Caco-2 (cell line): ENCODE measurements around the gene MYO9B. TPM values are rescaled to one million over a fixed set of nuclear protein-coding genes. Genes with fewer than 3 reads are reported as not detected.
A peak's percentile ranks its signal among the peaks of the same experiment; 100 is the strongest.

Experiments
- BruUV-seq: library from RNA; stranded (reverse); fragments of 400-500 nt; replicated peaks from 2 replicates; lab custom pipeline; 2021; lab: Mats Ljungman, UMichigan
- CTCF ChIA-PET: fragments of 300-600 bp; sonication (Branson Sonifier 250); formaldehyde crosslinking; loops from one replicate; lab custom pipeline; 2022; ENCODE audit warnings: antibody characterized with exemption; lab: Charles Lee
- POLR2A ChIA-PET: fragments of 300-600 bp; sonication (Branson Sonifier 250); formaldehyde crosslinking; loops from one replicate; lab custom pipeline; 2022; ENCODE audit warnings: antibody characterized with exemption; lab: Charles Lee
- DNase-seq, 2 experiments: peaks; one replicate each; pipeline versions ENCODE4 v3.0.0 to v3.0.0-alpha.2; 2020 to 2022
- H3K27me3 ChIP-seq: replicated peaks from 2 replicates; pipeline ENCODE4 v1.6.0; 2011; ENCODE audit warnings: low read length; ENCODE audit not compliant: control insufficient read depth, insufficient read depth
- H3K36me3 ChIP-seq: 2 replicates; pipeline ENCODE4 v1.5.1; 2011; ENCODE audit warnings: low read length; ENCODE audit not compliant: control insufficient read depth, insufficient read depth
- H3K4me1 ChIP-seq: fragments of 250-450 bp; sonication (Bioruptor Pico); 2 replicates; pipeline ENCODE4 v1.5.1; 2020; ENCODE audit warnings: mild to moderate bottlenecking
- H3K4me3 ChIP-seq: 2 replicates; pipeline ENCODE4 v1.5.1; 2011; ENCODE audit warnings: low read depth, mild to moderate bottlenecking, control low read depth, low read length
- H3K9me3 ChIP-seq: fragments of 250-450 bp; sonication (Bioruptor Pico); 2 replicates; pipeline ENCODE4 v1.5.1; 2020; ENCODE audit warnings: mild to moderate bottlenecking, moderate library complexity
- H3K27ac Mint-ChIP-seq: one replicate; pipeline ENCODE4 v1.8.0; 2022; ENCODE audit warnings: mixed read lengths; ENCODE audit not compliant: unreplicated experiment
- H3K27me3 Mint-ChIP-seq: one replicate; pipeline ENCODE4 v1.8.0; 2022; ENCODE audit warnings: mixed read lengths; ENCODE audit not compliant: insufficient read depth, unreplicated experiment
- H3K36me3 Mint-ChIP-seq: one replicate; pipeline ENCODE4 v1.8.0; 2022; ENCODE audit warnings: mild to moderate bottlenecking, mixed read lengths; ENCODE audit not compliant: insufficient read depth, unreplicated experiment
- H3K4me1 Mint-ChIP-seq: one replicate; pipeline ENCODE4 v1.8.0; 2022; ENCODE audit warnings: low read depth, mixed read lengths; ENCODE audit not compliant: unreplicated experiment
- H3K4me3 Mint-ChIP-seq: one replicate; pipeline ENCODE4 v1.8.0; 2022; ENCODE audit warnings: mild to moderate bottlenecking, moderate library complexity, mixed read lengths; ENCODE audit not compliant: unreplicated experiment
- H3K9me3 Mint-ChIP-seq: one replicate; pipeline ENCODE4 v1.8.0; 2022; ENCODE audit warnings: mixed read lengths; ENCODE audit not compliant: unreplicated experiment
- intact Hi-C: fragments of 100-400 bp; cut with micrococcal nuclease; formaldehyde crosslinking; loops from one replicate; pipeline ENCODE4 v1.10.0; 2022; ENCODE audit not compliant: unreplicated experiment
- total RNA-seq: library from RNA; stranded (reverse); gene quantifications from 2 replicates; pipeline ENCODE4 v1.2.3, GENCODE V29; 2022
- TF ChIP-seq, protein P1 (sequence below), 2 experiments: fragments of 200-600 bp in 1 of 2; IDR thresholded peaks; 1 replicate in 1 of 2; 2 replicates in 1 of 2; pipeline versions ENCODE4 v1.5.1 to v1.8.0; 2011 to 2022; ENCODE audit warnings: antibody characterized with exemption in 1 of 2, control low read depth in 1 of 2, inconsistent platforms in 1 of 2, low read depth in 1 of 2, low read length in 1 of 2, mild to moderate bottlenecking in 1 of 2, moderate library complexity in 1 of 2; ENCODE audit not compliant: insufficient read depth in 1 of 2, severe bottlenecking in 1 of 2, unreplicated experiment in 1 of 2

The MYO9B gene
- total RNA-seq, 1 experiment from 2014 or later, result 47.6 TPM

DNA sequence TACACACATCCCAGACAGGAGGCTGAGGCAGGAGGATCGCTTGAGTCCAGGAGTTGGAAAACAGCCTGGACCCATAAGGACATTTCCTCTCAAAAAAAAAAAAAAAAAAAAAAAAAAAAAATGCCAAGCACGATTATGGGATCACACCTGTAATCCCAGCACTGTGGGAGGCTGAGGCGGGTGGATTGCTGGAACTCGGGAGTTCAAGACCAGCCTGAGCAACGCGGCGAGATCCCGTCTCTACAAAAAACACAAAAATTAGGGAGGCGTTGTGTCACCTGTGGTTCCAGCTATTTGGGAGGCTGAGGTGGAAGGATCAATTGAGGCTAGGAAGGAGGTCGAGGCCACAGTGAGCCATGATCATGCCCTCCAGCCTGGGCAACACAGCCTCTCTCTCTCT lies 149.5 kb downstream of the MYO9B start:
- Mint-ChIP-seq H3K4me1 (no peaks in the 10 kb centered on the region), H3K27me3 (no peaks in the 10 kb centered on the region), H3K9me3 (no peaks in the 10 kb centered on the region), H3K4me3 (peak overlapping the region; percentile 77), H3K27ac (no peak overlapping the region), H3K36me3 (peaks cover 25% of the 10 kb centered on the region)
- TF ChIP-seq, protein P1, sequence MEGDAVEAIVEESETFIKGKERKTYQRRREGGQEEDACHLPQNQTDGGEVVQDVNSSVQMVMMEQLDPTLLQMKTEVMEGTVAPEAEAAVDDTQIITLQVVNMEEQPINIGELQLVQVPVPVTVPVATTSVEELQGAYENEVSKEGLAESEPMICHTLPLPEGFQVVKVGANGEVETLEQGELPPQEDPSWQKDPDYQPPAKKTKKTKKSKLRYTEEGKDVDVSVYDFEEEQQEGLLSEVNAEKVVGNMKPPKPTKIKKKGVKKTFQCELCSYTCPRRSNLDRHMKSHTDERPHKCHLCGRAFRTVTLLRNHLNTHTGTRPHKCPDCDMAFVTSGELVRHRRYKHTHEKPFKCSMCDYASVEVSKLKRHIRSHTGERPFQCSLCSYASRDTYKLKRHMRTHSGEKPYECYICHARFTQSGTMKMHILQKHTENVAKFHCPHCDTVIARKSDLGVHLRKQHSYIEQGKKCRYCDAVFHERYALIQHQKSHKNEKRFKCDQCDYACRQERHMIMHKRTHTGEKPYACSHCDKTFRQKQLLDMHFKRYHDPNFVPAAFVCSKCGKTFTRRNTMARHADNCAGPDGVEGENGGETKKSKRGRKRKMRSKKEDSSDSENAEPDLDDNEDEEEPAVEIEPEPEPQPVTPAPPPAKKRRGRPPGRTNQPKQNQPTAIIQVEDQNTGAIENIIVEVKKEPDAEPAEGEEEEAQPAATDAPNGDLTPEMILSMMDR (IDR thresholded peaks at IDR 0.05; ENCODE audit: insufficient read depth in 1 of 2, low read depth in 1 of 2, low read length in 1 of 2, severe bottlenecking in 1 of 2, unreplicated experiment in 1 of 2), result no peak
- POLR2A ChIA-PET, result interaction anchor here (0.6 kb wide), 1 partner anchor 21 kb away, joined by 5 read pairs; no protein-coding TSS in a partner anchor
- no TSS peak for BruUV-seq
- Histone ChIP-seq H3K4me1 (0 out of 2 replicates have a peak, but pooled peaks cover 5% of the 10 kb centered on the region), H3K4me3 (no peak overlapping the region), H3K27me3 (no peaks in the 10 kb centered on the region), H3K36me3 (no peaks in the 10 kb centered on the region), H3K9me3 (no peaks in the 10 kb centered on the region)
- CTCF ChIA-PET, result no interaction called here
- no peak for DNase-seq
- intact Hi-C loops, result loop anchor here (5.0 kb wide), 1 partner anchor 42 kb away; the partner anchor contains the start of gene BABAM1

GRCh38 chr19:17226002-17226933 lies 150.7 kb downstream of the MYO9B start, which contains the start of gene OCEL1:
OCEL1 (plus strand) TSS chr19:17226226; CDS start chr19:17226248, 22 bp downstream.
- Histone ChIP-seq H3K4me3 (peak within 1 kb of the TSS; percentile 74), H3K27me3 (no peaks in the 10 kb centered on the region), H3K4me1 (no peaks in the 10 kb centered on the region), H3K36me3 (no peaks in the 10 kb centered on the region), H3K9me3 (no peaks in the 10 kb centered on the region)
- TF ChIP-seq, protein P1 (IDR thresholded peaks at IDR 0.05; ENCODE audit: insufficient read depth in 1 of 2, low read depth in 1 of 2, low read length in 1 of 2, severe bottlenecking in 1 of 2, unreplicated experiment in 1 of 2), result no peak
- Mint-ChIP-seq H3K4me1 (no peaks in the 10 kb centered on the region), H3K27me3 (no peaks in the 10 kb centered on the region), H3K9me3 (no peaks in the 10 kb centered on the region), H3K27ac (peak within 1 kb of the TSS; percentile 87), H3K4me3 (peak within 1 kb of the TSS; percentile 77), H3K36me3 (peaks cover 32% of the 10 kb centered on the region)
- intact Hi-C loops, result loop anchor here (1.0 to 5.0 kb wide), 4 partner anchors 20 to 151 kb away; partner anchors contain the start of genes BABAM1, HAUS8 and MYO9B
- peak; percentile 97 to 98 for DNase-seq
- ChIA-PET POLR2A (interaction anchor here (0.5 to 1.6 kb wide), 10 partner anchors 11 to 1067 kb away, joined by 3 to 35 read pairs (median 4); partner anchors contain the start of genes DDA1, NR2F6 and USE1), CTCF (interaction anchor here (0.6 to 1.3 kb wide), 6 partner anchors 11 to 160 kb away, joined by 3 to 10 read pairs (median 3); partner anchors contain the start of gene USE1)
- no TSS peak for BruUV-seq

DNA sequence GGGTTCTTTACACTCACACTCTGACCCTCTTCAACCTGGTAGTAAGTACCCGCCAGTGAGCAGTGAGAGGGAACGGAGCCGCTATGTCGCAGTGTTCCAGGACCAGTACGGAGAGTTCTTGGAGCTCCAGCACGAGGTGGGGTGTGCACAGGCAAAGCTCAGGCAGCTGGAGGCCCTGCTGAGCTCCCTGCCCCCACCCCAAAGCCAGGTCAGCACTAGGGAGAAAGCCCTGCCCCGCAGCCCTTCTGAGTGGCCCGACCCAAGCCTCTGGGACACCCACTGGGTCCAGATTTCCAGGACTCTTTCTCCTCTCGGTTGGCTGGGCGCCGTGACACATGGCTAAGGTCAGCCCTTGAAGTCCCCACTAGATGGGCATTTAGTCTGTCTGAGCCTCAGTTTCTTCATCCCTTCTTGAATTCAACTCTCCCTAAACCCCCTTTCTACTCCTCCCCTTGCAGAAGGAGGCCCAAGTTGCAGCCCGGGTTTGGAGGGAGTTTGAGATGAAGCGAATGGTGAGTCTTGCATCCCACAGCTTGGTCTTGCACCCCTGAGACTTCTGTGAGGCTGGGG lies 152.3 kb downstream of the MYO9B start:
- TF ChIP-seq, protein P1 (IDR thresholded peaks at IDR 0.05; ENCODE audit: insufficient read depth in 1 of 2, low read depth in 1 of 2, low read length in 1 of 2, severe bottlenecking in 1 of 2, unreplicated experiment in 1 of 2), result no peak
- H3K27ac Mint-ChIP-seq, result no peak overlapping the region
- TSS peak; percentile 44 for BruUV-seq
- H3K27me3 Mint-ChIP-seq, result no peaks in the 10 kb centered on the region
- H3K36me3 Mint-ChIP-seq, result peaks cover 47% of the 10 kb centered on the region
- no peaks in the 10 kb centered on the region for H3K4me1 Mint-ChIP-seq
- H3K9me3 ChIP-seq, result no peaks in the 10 kb centered on the region
- no peaks in the 10 kb centered on the region for H3K9me3 Mint-ChIP-seq
- H3K27me3 ChIP-seq, result no peaks in the 10 kb centered on the region
- no peak for DNase-seq
- ChIA-PET POLR2A (interaction anchor here (0.9 kb wide), 1 partner anchor 15 kb away, joined by 3 read pairs; no protein-coding TSS in a partner anchor), CTCF (interaction anchor here (0.5 to 1.3 kb wide), 2 partner anchors 15 to 1207 kb away, joined by 3 to 4 read pairs; no protein-coding TSS in a partner anchor)
- no peaks in the 10 kb centered on the region for H3K4me1 ChIP-seq
- intact Hi-C loops, result loop anchor here (5.0 kb wide), 1 partner anchor 39 kb away; the partner anchor contains the start of gene BABAM1
- H3K36me3 ChIP-seq, result no peaks in the 10 kb centered on the region
- no peak overlapping the region for H3K4me3 ChIP-seq
- H3K4me3 Mint-ChIP-seq, result no peak overlapping the region
